C4-2B (cell line): ENCODE measurements around the gene PAM16.

Experiments
- H3K27ac ChIP-seq: fragments of 450-650 bp; 2 replicates; pipeline ENCODE4 v1.5.1; 2017
- CTCF ChIP-seq: fragments of 450-650 bp; conservative IDR thresholded peaks from 2 replicates; pipeline ENCODE4 v1.5.1; 2017; ENCODE audit warnings: mild to moderate bottlenecking
- ZFX ChIP-seq: fragments of 450-650 bp; IDR thresholded peaks from 2 replicates; pipeline ENCODE4 v1.6.1; 2017

The PAM16 gene

GRCh38 chr16:4366016-4366415 is 14.9 kb upstream of the PAM16 start:
- TF ChIP-seq ZFX = no peak
- no peak for TF ChIP-seq CTCF
- no peak overlapping the region for H3K27ac ChIP-seq

- no peak for TF ChIP-seq CTCF
- no peak for TF ChIP-seq ZFX
- no peak overlapping the region for H3K27ac ChIP-seq
Observed at GRCh38 chr16:4365615-4366014, 14.5 kb upstream of the PAM16 start.

- H3K27ac ChIP-seq = no peak overlapping the region
- no peak for TF ChIP-seq CTCF
- no peak for TF ChIP-seq ZFX
Observed at GRCh38 chr16:4365014-4365406, 13.9 kb upstream of the PAM16 start.

- H3K27ac ChIP-seq = no peak overlapping the region
- TF ChIP-seq CTCF (no peak), ZFX (no peak)
Observed at GRCh38 chr16:4364196-4365013, 13.3 kb upstream of the PAM16 start.

- TF ChIP-seq ZFX (no peak), CTCF (no peak)
- no peak overlapping the region for H3K27ac ChIP-seq
Observed at GRCh38 chr16:4362476-4363135, 11.5 kb upstream of the PAM16 start.

GRCh38 chr16:4361944-4362311 is 10.8 kb upstream of the PAM16 start:
- no peak overlapping the region for H3K27ac ChIP-seq
- no peak for TF ChIP-seq CTCF
- TF ChIP-seq ZFX = no peak
